Right atrium auricular region (tissue), 2 donors: ENCODE measurements around the gene TBR1. TPM values are rescaled to one million over a fixed set of nuclear protein-coding genes. Genes with fewer than 3 reads are reported as not detected.
A peak's percentile ranks its signal among the peaks of the same experiment; 100 is the strongest.

Experiments used
- DNase-seq: peaks from one replicate; pipeline ENCODE4 v3.0.0-alpha.2; 2019; ENCODE audit warnings: low spot score
- H3K27ac ChIP-seq, 2 donors: fragments of 200-600 bp; sonication (generic); 1 replicate in 1 of 2; 2 replicates in 1 of 2; pipeline ENCODE4 v1.5.1; 2016 to 2019
- H3K27me3 ChIP-seq, 2 donors: fragments of 200-600 bp; sonication (generic); one replicate each; pipeline versions ENCODE4 v1.5.1 to v1.6.0; 2017 to 2019
- H3K36me3 ChIP-seq: fragments of 200-600 bp; sonication (generic); one replicate; pipeline ENCODE4 v1.5.1; 2016
- H3K4me1 ChIP-seq, 2 donors: fragments of 200-600 bp; sonication (generic); one replicate each; pipeline versions ENCODE4 v1.5.1 to v1.6.0; 2017 to 2019
- H3K4me3 ChIP-seq, 2 donors: fragments of 200-600 bp; sonication (generic); 1 replicate in 1 of 2; 2 replicates in 1 of 2; pipeline ENCODE4 v1.5.1; 2017 to 2019; ENCODE audit warnings: mild to moderate bottlenecking in 1 of 2, moderate library complexity in 1 of 2
- H3K9me3 ChIP-seq, 2 donors: fragments of 200-600 bp; sonication (generic); one replicate each; pipeline ENCODE4 v1.5.1; 2019
- CTCF ChIP-seq, 2 donors: fragments of 200-600 bp; sonication (generic); IDR thresholded peaks; one replicate each; pipeline ENCODE4 v1.5.1; 2019; ENCODE audit warnings: antibody characterized with exemption in 2 of 2
- total RNA-seq, 2 donors: library from RNA; depleted of rRNA; stranded (reverse); fragments of >200 nt; gene quantifications; one replicate each; pipeline ENCODE4 v1.1.0, GENCODE V29; 2016

TBR1 gene
- total RNA-seq, 2 donors from 2014 or later: not detected

GRCh38 chr2:161407597-161407996, 8.5 kb upstream of the TBR1 start:
- DNase-seq: no peak
- Histone ChIP-seq H3K4me1 (no peaks in the 10 kb centered on the region), H3K27ac (no peak overlapping the region), H3K9me3 (no peaks in the 10 kb centered on the region), H3K27me3 (no peaks in the 10 kb centered on the region), H3K36me3 (no peaks in the 10 kb centered on the region), H3K4me3 (no peak overlapping the region)
- TF ChIP-seq CTCF (IDR thresholded peaks at IDR 0.05): no peak

GRCh38 chr2:161409308-161409907, 6.7 kb upstream of the TBR1 start:
- Histone ChIP-seq H3K36me3 (no peaks in the 10 kb centered on the region), H3K27ac (no peak overlapping the region), H3K27me3 (no peaks in the 10 kb centered on the region), H3K4me1 (peaks cover 0 to 5% of the 10 kb centered on the region in 2 donors), H3K4me3 (no peak overlapping the region), H3K9me3 (no peaks in the 10 kb centered on the region)
- TF ChIP-seq CTCF (IDR thresholded peaks at IDR 0.05): no peak
- DNase-seq: no peak

GRCh38 chr2:161412346-161412745, 3.8 kb upstream of the TBR1 start:
- Histone ChIP-seq H3K9me3 (no peaks in the 10 kb centered on the region), H3K27ac (no peak overlapping the region), H3K27me3 (peaks cover 18 to 25% of the 10 kb centered on the region in 2 donors), H3K4me3 (no peak overlapping the region), H3K4me1 (peaks cover 0 to 34% of the 10 kb centered on the region in 2 donors), H3K36me3 (no peaks in the 10 kb centered on the region)
- TF ChIP-seq CTCF (IDR thresholded peaks at IDR 0.05): no peak
- DNase-seq: no peak

- no peak for TF ChIP-seq CTCF (IDR thresholded peaks at IDR 0.05)
- Histone ChIP-seq H3K4me3 (peak overlapping the region; percentile 36 to 52), H3K27ac (no peak overlapping the region), H3K36me3 (no peaks in the 10 kb centered on the region), H3K4me1 (peaks cover 0 to 46% of the 10 kb centered on the region in 2 donors), H3K9me3 (no peaks in the 10 kb centered on the region), H3K27me3 (peaks cover 36 to 45% of the 10 kb centered on the region in 2 donors)
- no peak for DNase-seq
These were observed 1.8 kb upstream of the TBR1 start for GRCh38 chr2:161414042-161415033.

GRCh38 chr2:161415034-161415986, 787 bp upstream of the TBR1 start:
- H3K27me3 ChIP-seq: peaks cover 46 to 50% of the 10 kb centered on the region in 2 donors
- peaks cover 0 to 46% of the 10 kb centered on the region in 2 donors for H3K4me1 ChIP-seq

More at GRCh38 chr2:161415034-161415986, 787 bp upstream of the TBR1 start:
- Histone ChIP-seq H3K36me3 (no peaks in the 10 kb centered on the region), H3K4me3 (peak overlapping the region; percentile 36 to 52), H3K27ac (no peak overlapping the region), H3K9me3 (no peaks in the 10 kb centered on the region)
- no peak for TF ChIP-seq CTCF (IDR thresholded peaks at IDR 0.05)
- DNase-seq: no peak
